B cell (primary cell): ENCODE results near the gene ACSL1. TPM values are rescaled to one million over a fixed set of nuclear protein-coding genes. Genes with fewer than 3 reads are reported as not detected.

Experiments used
- ATAC-seq: fragments of 200-7000 bp; cut with Tn5 transposase; one replicate; pipeline ENCODE4 v1.10.0; 2021; ENCODE audit warnings: low read depth, mild to moderate bottlenecking, moderate number of reproducible peaks, moderate library complexity
- CTCF ChIA-PET: fragments of 350-600 bp; sonication (Branson Sonifier 250); formaldehyde crosslinking; loops from one replicate; lab custom pipeline; 2021; ENCODE audit warnings: antibody characterized with exemption, inconsistent platforms; lab: Charles Lee
- POLR2A ChIA-PET: fragments of 350-600 bp; sonication (Branson Sonifier 250); formaldehyde crosslinking; loops from one replicate; lab custom pipeline; 2021; ENCODE audit warnings: antibody characterized with exemption; lab: Charles Lee
- DNase-seq: peaks from one replicate; pipeline ENCODE4 v3.0.0; 2013
- H2AFZ ChIP-seq: 2 replicates; pipeline ENCODE4 v1.6.1; 2012; ENCODE audit warnings: mild to moderate bottlenecking, low read depth, low read length; ENCODE audit not compliant: insufficient read depth, poor library complexity, severe bottlenecking
- H3K27ac ChIP-seq, 2 donors: 1 replicate in 1 of 2; 2 replicates in 1 of 2; pipeline ENCODE4 v1.5.1; 2012 to 2013; ENCODE audit warnings: low read length in 2 of 2, mild to moderate bottlenecking in 2 of 2, moderate library complexity in 1 of 2
- H3K27me3 ChIP-seq, 4 experiments: fragments of 200-600 bp in 1 of 4; sonication (generic) in 1 of 4; replicated peaks in 1 of 4; 1 replicate in 2 of 4; 2 replicates in 2 of 4; pipeline versions ENCODE4 v1.6.1 to v1.7.0; 2013 to 2016; ENCODE audit warnings: low read length in 3 of 4, mild to moderate bottlenecking in 2 of 4, mixed read lengths in 1 of 4, moderate library complexity in 1 of 4; ENCODE audit not compliant: insufficient read depth in 4 of 4, control insufficient read depth in 3 of 4; ENCODE audit errors: control extremely low read depth in 1 of 4
- H3K36me3 ChIP-seq, 2 experiments: replicated peaks in 1 of 2; 1 replicate in 1 of 2; 2 replicates in 1 of 2; pipeline versions ENCODE4 v1.6.1 to v1.7.1; 2013; ENCODE audit warnings: low read length in 1 of 2; ENCODE audit not compliant: insufficient read depth in 2 of 2, control insufficient read depth in 1 of 2; ENCODE audit errors: control extremely low read depth in 1 of 2, extremely low read depth in 1 of 2
- H3K4me1 ChIP-seq, 2 donors: fragments of 200-600 bp in 1 of 2; sonication (generic) in 1 of 2; 1 replicate in 1 of 2; 2 replicates in 1 of 2; pipeline versions ENCODE4 v1.5.1 to v1.6.1; 2013 to 2017; ENCODE audit warnings: low read length in 2 of 2; ENCODE audit not compliant: control insufficient read depth in 2 of 2, insufficient read depth in 2 of 2
- H3K4me2 ChIP-seq: replicated peaks from 2 replicates; pipeline ENCODE3; 2012; ENCODE audit warnings: mild to moderate bottlenecking, low read depth, low read length; ENCODE audit not compliant: poor library complexity, severe bottlenecking
- H3K4me3 ChIP-seq, 5 experiments: fragments of 200-600 bp in 1 of 5; sonication (generic) in 1 of 5; 1 replicate in 3 of 5; 2 replicates in 2 of 5; pipeline versions ENCODE4 v1.5.1 to v1.7.0; 2011 to 2016; ENCODE audit warnings: low read length in 4 of 5, mild to moderate bottlenecking in 4 of 5, low read depth in 2 of 5, control low read depth in 1 of 5, moderate library complexity in 1 of 5; ENCODE audit not compliant: insufficient read depth in 1 of 5; ENCODE audit errors: control extremely low read depth in 1 of 5, extremely low read depth in 1 of 5
- H3K79me2 ChIP-seq: fragments of 200-600 bp; sonication (generic); one replicate; pipeline ENCODE4 v1.6.0; 2016; ENCODE audit warnings: low read length; ENCODE audit not compliant: control insufficient read depth, insufficient read depth
- H3K9ac ChIP-seq: fragments of 200-600 bp; sonication (generic); 2 replicates; pipeline ENCODE4 v1.6.1; 2017; ENCODE audit warnings: mild to moderate bottlenecking, low read length, moderate library complexity
- H3K9me3 ChIP-seq, 3 donors: one replicate each; pipeline versions ENCODE4 v1.6.1 to v1.7.1; 2013; ENCODE audit warnings: low read length in 2 of 3; ENCODE audit not compliant: control insufficient read depth in 2 of 3, insufficient read depth in 1 of 3; ENCODE audit errors: control extremely low read depth in 1 of 3
- H4K20me1 ChIP-seq: 2 replicates; pipeline ENCODE4 v1.6.0; 2012; ENCODE audit warnings: mild to moderate bottlenecking, low read length; ENCODE audit not compliant: insufficient read depth, control insufficient read depth, poor library complexity, severe bottlenecking
- H3K27ac Mint-ChIP-seq: one replicate; pipeline ENCODE4 v1.8.0; 2021; ENCODE audit warnings: mixed read lengths
- H3K27me3 Mint-ChIP-seq: one replicate; pipeline ENCODE4 v1.8.0; 2021; ENCODE audit warnings: mixed read lengths
- H3K4me1 Mint-ChIP-seq: one replicate; pipeline ENCODE4 v1.8.0; 2021; ENCODE audit warnings: mixed read lengths
- H3K4me3 Mint-ChIP-seq: one replicate; pipeline ENCODE4 v1.8.0; 2021; ENCODE audit warnings: mixed read lengths
- H3K9me3 Mint-ChIP-seq: one replicate; pipeline ENCODE4 v1.8.0; 2022; ENCODE audit warnings: mixed read lengths; ENCODE audit not compliant: insufficient read depth
- CTCF ChIP-seq: fragments of 200-600 bp; IDR thresholded peaks from one replicate; pipeline ENCODE4 v1.8.0; 2022; ENCODE audit warnings: antibody characterized with exemption, mild to moderate bottlenecking
- EZH2 ChIP-seq: IDR thresholded peaks from 2 replicates; pipeline ENCODE4 v1.6.1; 2012; ENCODE audit warnings: borderline replicate concordance, low read depth, mild to moderate bottlenecking, moderate library complexity, low read length; ENCODE audit not compliant: insufficient read depth, poor library complexity, severe bottlenecking
- WGBS: methylation state at CpG from one replicate; pipeline ENCODE4 v1.1.5; 2013; ENCODE audit warnings: missing lambda C conversion rate; ENCODE audit not compliant: insufficient coverage; 5-methylcytosine and 5-hydroxymethylcytosine counted together
- intact Hi-C: fragments of 100-400 bp; cut with micrococcal nuclease; formaldehyde crosslinking; loops from one replicate; pipeline ENCODE4 v1.10.0; 2022
- polyA plus RNA-seq: library from polyadenylated mRNA; depleted of rRNA; stranded (reverse); fragments of >200 nt; gene quantifications from 2 replicates; pipeline ENCODE4 v1.2.3, GENCODE V29; 2012
- total RNA-seq, 2 donors: library from RNA; stranded (reverse); fragments of 120-200 nt in 1 of 2; gene quantifications; 1 replicate in 1 of 2; 2 replicates in 1 of 2; pipeline versions ENCODE4 v1.2.3 to v1.2.4, GENCODE V29; 2013 to 2022

Gene ACSL1
- total and polyA plus RNA-seq, 2 donors (not counting 1 experiment from before 2014, with no cell fraction given), result 6.6 to 31.8 TPM

- POLR2A ChIA-PET, result interaction anchor here (1.0 to 1.7 kb wide), 2 partner anchors 28 to 29 kb away, joined by 5 to 15 read pairs; no protein-coding TSS in a partner anchor
- WGBS, result 36% methylated on average over 5 of the region's 15 CpGs
- Histone ChIP-seq H3K4me1 (peaks cover 23 to 26% of the 10 kb centered on the region in 2 donors), H3K9ac (peak overlapping the region; percentile 85), H3K4me3 (peak overlapping the region; percentile 58 to 82 (median 72)), H3K79me2 (peaks cover 37% of the 10 kb centered on the region), H3K36me3 (no peaks in the 10 kb centered on the region), H2AFZ (peak overlapping the region; percentile 82), H3K27ac (peak overlapping the region; percentile 48 to 93), H3K9me3 (no peaks in the 10 kb centered on the region), H3K4me2 (peak overlapping the region; percentile 97), H3K27me3 (no peaks in the 10 kb centered on the region), H4K20me1 (peaks cover 8% of the 10 kb centered on the region)
- no peaks in the 10 kb centered on the region for H3K27me3 Mint-ChIP-seq
- CTCF ChIA-PET, result interaction anchor here (1.0 to 1.7 kb wide), 4 partner anchors 12 to 81 kb away, joined by 3 to 9 read pairs (median 4); no protein-coding TSS in a partner anchor
- no peak for TF ChIP-seq CTCF
- TF ChIP-seq EZH2, result no peak
- intact Hi-C loops, result loop anchor here (1.0 to 10.0 kb wide), 9 partner anchors 24 to 571 kb away; partner anchors contain the start of genes ANKRD37, CENPU, CFAP97 and IRF2
- DNase-seq, result no peak
- peaks cover 44% of the 10 kb centered on the region for H3K4me1 Mint-ChIP-seq
- peak overlapping the region; percentile 97 for H3K4me3 Mint-ChIP-seq
- peak overlapping the region; percentile 96 for H3K27ac Mint-ChIP-seq
- ATAC-seq, result peak; percentile 26
- no peaks in the 10 kb centered on the region for H3K9me3 Mint-ChIP-seq
These were observed 1.0 kb upstream of the ACSL1 start for GRCh38 chr4:184826691-184827270.
